GM18502 (cell line): Measurements from ENCODE around the gene LMX1B.

ENCODE experiments used
- ATAC-seq: cut with Tn5 transposase; IDR thresholded peaks from one replicate; pipeline ENCODE4 v1.9.1; 2021; ENCODE audit warnings: mild to moderate bottlenecking; ENCODE audit not compliant: unreplicated experiment, poor library complexity

The LMX1B gene

GRCh38 chr9:126673689-126674364, 60.1 kb downstream of the LMX1B start:
- no peak for ATAC-seq

GRCh38 chr9:126674365-126675146, 60.8 kb downstream of the LMX1B start:
- no peak for ATAC-seq

- no peak for ATAC-seq
Measured at GRCh38 chr9:126675147-126675467, 61.4 kb downstream of the LMX1B start.

- ATAC-seq, result no peak
Measured at GRCh38 chr9:126676102-126676684, 62.5 kb downstream of the LMX1B start.

GRCh38 chr9:126676685-126677143, 63.0 kb downstream of the LMX1B start:
- ATAC-seq, result no peak

GRCh38 chr9:126677188-126678084, 63.7 kb downstream of the LMX1B start:
- no peak for ATAC-seq

- no peak for ATAC-seq
Measured at GRCh38 chr9:126678989-126679388, 65.3 kb downstream of the LMX1B start.

GRCh38 chr9:126681336-126681735, 67.6 kb downstream of the LMX1B start:
- ATAC-seq, result no peak

- no peak for ATAC-seq
Measured at GRCh38 chr9:126682113-126682810, 68.5 kb downstream of the LMX1B start.

- no peak for ATAC-seq
Measured at GRCh38 chr9:126682928-126683697, 69.4 kb downstream of the LMX1B start.

GRCh38 chr9:126683698-126684044, 69.9 kb downstream of the LMX1B start:
- ATAC-seq, result no peak

- no peak for ATAC-seq
Measured at GRCh38 chr9:126684345-126684744, 70.6 kb downstream of the LMX1B start.

GRCh38 chr9:126684965-126685465, 71.3 kb downstream of the LMX1B start:
- no peak for ATAC-seq

GRCh38 chr9:126687930-126688461, 74.3 kb downstream of the LMX1B start:
- no peak for ATAC-seq

GRCh38 chr9:126688617-126689016, 74.9 kb downstream of the LMX1B start:
- ATAC-seq, result no peak

GRCh38 chr9:126689027-126689825, 75.5 kb downstream of the LMX1B start:
- no peak for ATAC-seq

- no peak for ATAC-seq
Measured at GRCh38 chr9:126690431-126691051, 76.8 kb downstream of the LMX1B start.
